ENCODE results near the gene ZNF764. TPM values are rescaled to one million over a fixed set of nuclear protein-coding genes. Genes with fewer than 3 reads are reported as not detected.

The ZNF764 gene
- total and polyA plus RNA-seq, 2 experiments from 2014 or later = 5.6 to 12.9 TPM

DNA sequence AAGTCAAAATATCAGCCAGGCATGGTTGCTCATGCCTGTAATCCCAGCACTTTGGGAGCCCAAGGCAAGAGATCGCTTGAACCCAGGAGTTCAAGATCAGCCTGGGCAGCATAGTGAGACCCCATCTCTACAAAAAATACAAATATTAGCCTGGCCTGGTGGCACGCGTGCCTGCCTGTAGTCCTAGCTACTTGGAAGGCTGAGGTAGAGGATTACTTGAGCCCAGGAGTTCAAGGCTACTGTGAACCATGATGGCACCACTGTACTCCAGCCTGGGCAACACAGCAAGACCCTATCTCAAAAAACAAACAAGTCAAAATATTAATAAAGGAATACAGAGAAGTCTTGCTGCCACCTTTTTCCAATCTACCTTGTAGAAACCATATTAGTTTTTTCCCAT is 47.8 kb upstream of the ZNF764 start:
- TF ChIP-seq CREB1 (CRISPR knock-in tag; IDR thresholded peaks at IDR 0.05; ENCODE audit: low read depth) (no peak), STAT1 (IDR thresholded peaks at IDR 0.05; ENCODE audit: unreplicated experiment) (no peak), NANOG (IDR thresholded peaks at IDR 0.05; ENCODE audit: borderline replicate concordance) (no peak), ZNF331 (CRISPR knock-in tag; IDR thresholded peaks at IDR 0.05; ENCODE audit: low read depth) (no peak), JUNB (IDR thresholded peaks at IDR 0.05; ENCODE audit: unreplicated experiment) (no peak), ZNF114 (CRISPR knock-in tag; IDR thresholded peaks at IDR 0.05) (no peak), EZH2phosphoT487 (IDR thresholded peaks at IDR 0.05; ENCODE audit: unreplicated experiment) (no peak)
- TF ChIP-seq, protein P1, sequence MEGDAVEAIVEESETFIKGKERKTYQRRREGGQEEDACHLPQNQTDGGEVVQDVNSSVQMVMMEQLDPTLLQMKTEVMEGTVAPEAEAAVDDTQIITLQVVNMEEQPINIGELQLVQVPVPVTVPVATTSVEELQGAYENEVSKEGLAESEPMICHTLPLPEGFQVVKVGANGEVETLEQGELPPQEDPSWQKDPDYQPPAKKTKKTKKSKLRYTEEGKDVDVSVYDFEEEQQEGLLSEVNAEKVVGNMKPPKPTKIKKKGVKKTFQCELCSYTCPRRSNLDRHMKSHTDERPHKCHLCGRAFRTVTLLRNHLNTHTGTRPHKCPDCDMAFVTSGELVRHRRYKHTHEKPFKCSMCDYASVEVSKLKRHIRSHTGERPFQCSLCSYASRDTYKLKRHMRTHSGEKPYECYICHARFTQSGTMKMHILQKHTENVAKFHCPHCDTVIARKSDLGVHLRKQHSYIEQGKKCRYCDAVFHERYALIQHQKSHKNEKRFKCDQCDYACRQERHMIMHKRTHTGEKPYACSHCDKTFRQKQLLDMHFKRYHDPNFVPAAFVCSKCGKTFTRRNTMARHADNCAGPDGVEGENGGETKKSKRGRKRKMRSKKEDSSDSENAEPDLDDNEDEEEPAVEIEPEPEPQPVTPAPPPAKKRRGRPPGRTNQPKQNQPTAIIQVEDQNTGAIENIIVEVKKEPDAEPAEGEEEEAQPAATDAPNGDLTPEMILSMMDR (conservative IDR thresholded peaks at IDR 0.05; ENCODE audit: low read depth in 2 of 2) = no peak
- TF ChIP-seq, protein P2, sequence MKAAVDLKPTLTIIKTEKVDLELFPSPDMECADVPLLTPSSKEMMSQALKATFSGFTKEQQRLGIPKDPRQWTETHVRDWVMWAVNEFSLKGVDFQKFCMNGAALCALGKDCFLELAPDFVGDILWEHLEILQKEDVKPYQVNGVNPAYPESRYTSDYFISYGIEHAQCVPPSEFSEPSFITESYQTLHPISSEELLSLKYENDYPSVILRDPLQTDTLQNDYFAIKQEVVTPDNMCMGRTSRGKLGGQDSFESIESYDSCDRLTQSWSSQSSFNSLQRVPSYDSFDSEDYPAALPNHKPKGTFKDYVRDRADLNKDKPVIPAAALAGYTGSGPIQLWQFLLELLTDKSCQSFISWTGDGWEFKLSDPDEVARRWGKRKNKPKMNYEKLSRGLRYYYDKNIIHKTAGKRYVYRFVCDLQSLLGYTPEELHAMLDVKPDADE (IDR thresholded peaks at IDR 0.05) = no peak
- TF ChIP-seq, protein P3, sequence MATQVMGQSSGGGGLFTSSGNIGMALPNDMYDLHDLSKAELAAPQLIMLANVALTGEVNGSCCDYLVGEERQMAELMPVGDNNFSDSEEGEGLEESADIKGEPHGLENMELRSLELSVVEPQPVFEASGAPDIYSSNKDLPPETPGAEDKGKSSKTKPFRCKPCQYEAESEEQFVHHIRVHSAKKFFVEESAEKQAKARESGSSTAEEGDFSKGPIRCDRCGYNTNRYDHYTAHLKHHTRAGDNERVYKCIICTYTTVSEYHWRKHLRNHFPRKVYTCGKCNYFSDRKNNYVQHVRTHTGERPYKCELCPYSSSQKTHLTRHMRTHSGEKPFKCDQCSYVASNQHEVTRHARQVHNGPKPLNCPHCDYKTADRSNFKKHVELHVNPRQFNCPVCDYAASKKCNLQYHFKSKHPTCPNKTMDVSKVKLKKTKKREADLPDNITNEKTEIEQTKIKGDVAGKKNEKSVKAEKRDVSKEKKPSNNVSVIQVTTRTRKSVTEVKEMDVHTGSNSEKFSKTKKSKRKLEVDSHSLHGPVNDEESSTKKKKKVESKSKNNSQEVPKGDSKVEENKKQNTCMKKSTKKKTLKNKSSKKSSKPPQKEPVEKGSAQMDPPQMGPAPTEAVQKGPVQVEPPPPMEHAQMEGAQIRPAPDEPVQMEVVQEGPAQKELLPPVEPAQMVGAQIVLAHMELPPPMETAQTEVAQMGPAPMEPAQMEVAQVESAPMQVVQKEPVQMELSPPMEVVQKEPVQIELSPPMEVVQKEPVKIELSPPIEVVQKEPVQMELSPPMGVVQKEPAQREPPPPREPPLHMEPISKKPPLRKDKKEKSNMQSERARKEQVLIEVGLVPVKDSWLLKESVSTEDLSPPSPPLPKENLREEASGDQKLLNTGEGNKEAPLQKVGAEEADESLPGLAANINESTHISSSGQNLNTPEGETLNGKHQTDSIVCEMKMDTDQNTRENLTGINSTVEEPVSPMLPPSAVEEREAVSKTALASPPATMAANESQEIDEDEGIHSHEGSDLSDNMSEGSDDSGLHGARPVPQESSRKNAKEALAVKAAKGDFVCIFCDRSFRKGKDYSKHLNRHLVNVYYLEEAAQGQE (IDR thresholded peaks at IDR 0.05; ENCODE audit: unreplicated experiment) = no peak
- TF ChIP-seq, protein P4, sequence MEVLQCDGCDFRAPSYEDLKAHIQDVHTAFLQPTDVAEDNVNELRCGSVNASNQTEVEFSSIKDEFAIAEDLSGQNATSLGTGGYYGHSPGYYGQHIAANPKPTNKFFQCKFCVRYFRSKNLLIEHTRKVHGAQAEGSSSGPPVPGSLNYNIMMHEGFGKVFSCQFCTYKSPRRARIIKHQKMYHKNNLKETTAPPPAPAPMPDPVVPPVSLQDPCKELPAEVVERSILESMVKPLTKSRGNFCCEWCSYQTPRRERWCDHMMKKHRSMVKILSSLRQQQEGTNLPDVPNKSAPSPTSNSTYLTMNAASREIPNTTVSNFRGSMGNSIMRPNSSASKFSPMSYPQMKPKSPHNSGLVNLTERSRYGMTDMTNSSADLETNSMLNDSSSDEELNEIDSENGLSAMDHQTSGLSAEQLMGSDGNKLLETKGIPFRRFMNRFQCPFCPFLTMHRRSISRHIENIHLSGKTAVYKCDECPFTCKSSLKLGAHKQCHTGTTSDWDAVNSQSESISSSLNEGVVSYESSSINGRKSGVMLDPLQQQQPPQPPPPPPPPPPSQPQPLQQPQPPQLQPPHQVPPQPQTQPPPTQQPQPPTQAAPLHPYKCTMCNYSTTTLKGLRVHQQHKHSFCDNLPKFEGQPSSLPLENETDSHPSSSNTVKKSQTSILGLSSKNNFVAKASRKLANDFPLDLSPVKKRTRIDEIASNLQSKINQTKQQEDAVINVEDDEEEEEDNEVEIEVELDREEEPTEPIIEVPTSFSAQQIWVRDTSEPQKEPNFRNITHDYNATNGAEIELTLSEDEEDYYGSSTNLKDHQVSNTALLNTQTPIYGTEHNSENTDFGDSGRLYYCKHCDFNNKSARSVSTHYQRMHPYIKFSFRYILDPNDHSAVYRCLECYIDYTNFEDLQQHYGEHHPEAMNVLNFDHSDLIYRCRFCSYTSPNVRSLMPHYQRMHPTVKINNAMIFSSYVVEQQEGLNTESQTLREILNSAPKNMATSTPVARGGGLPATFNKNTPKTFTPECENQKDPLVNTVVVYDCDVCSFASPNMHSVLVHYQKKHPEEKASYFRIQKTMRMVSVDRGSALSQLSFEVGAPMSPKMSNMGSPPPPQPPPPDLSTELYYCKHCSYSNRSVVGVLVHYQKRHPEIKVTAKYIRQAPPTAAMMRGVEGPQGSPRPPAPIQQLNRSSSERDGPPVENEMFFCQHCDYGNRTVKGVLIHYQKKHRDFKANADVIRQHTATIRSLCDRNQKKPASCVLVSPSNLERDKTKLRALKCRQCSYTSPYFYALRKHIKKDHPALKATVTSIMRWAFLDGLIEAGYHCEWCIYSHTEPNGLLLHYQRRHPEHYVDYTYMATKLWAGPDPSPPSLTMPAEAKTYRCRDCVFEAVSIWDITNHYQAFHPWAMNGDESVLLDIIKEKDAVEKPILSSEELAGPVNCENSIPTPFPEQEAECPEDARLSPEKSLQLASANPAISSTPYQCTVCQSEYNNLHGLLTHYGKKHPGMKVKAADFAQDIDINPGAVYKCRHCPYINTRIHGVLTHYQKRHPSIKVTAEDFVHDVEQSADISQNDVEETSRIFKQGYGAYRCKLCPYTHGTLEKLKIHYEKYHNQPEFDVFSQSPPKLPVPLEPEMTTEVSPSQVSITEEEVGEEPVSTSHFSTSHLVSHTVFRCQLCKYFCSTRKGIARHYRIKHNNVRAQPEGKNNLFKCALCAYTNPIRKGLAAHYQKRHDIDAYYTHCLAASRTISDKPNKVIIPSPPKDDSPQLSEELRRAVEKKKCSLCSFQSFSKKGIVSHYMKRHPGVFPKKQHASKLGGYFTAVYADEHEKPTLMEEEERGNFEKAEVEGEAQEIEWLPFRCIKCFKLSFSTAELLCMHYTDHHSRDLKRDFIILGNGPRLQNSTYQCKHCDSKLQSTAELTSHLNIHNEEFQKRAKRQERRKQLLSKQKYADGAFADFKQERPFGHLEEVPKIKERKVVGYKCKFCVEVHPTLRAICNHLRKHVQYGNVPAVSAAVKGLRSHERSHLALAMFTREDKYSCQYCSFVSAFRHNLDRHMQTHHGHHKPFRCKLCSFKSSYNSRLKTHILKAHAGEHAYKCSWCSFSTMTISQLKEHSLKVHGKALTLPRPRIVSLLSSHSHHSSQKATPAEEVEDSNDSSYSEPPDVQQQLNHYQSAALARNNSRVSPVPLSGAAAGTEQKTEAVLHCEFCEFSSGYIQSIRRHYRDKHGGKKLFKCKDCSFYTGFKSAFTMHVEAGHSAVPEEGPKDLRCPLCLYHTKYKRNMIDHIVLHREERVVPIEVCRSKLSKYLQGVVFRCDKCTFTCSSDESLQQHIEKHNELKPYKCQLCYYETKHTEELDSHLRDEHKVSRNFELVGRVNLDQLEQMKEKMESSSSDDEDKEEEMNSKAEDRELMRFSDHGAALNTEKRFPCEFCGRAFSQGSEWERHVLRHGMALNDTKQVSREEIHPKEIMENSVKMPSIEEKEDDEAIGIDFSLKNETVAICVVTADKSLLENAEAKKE (CRISPR knock-in tag; IDR thresholded peaks at IDR 0.05) = no peak
- H3K4me1 Mint-ChIP-seq = peaks cover 3% of the 10 kb centered on the region; the same call in 2 of the 3 replicates

More for the DNA sequence above, 47.8 kb upstream of the ZNF764 start:
- Histone ChIP-seq H3K4me2 (no peak overlapping the region), H3K4me1 (ENCODE audit: insufficient read depth) (0 out of 2 replicates have a peak, but pooled peaks cover 6% of the 10 kb centered on the region), H3K27ac (ENCODE audit: low read depth) (no peak overlapping the region), H3K36me3 (ENCODE audit: insufficient read depth) (0 out of 2 replicates have a peak, but pooled peaks cover 19% of the 10 kb centered on the region), H2AFZ (no peak overlapping the region), H3K27me3 (ENCODE audit: insufficient read depth) (no peaks in the 10 kb centered on the region), H3K4me3 (no peak overlapping the region), H3F3A (replicated peaks; ENCODE audit: low read depth) (peaks cover 4% of the 10 kb centered on the region; the same call in 1 of the 2 replicates), H4K20me1 (replicated peaks; ENCODE audit: insufficient read depth) (peaks cover 10% of the 10 kb centered on the region; the same call in 1 of the 2 replicates), H3K9me2 (ENCODE audit: insufficient read depth) (no peaks in the 10 kb centered on the region), H3K79me2 (replicated peaks; ENCODE audit: insufficient read depth) (0 out of 2 replicates have a peak, but pooled peaks cover 15% of the 10 kb centered on the region)
- Mint-ChIP-seq H3K4me3 (no peak overlapping the region), H3K36me3 (ENCODE audit: low read depth) (peaks cover 56% of the 10 kb centered on the region), H3K27ac (no peak overlapping the region), H3K9me3 (no peaks in the 10 kb centered on the region; the same call in 2 of the 3 replicates), H3K27me3 (ENCODE audit: insufficient read depth, low read depth, poor library complexity) (peaks cover 10% of the 10 kb centered on the region)
- no peak for ATAC-seq
- DNase-seq (ENCODE audit: low spot score) = no peak

Measured in GM23338 (cell line).